Naive thymus-derived CD8-positive, alpha-beta T cell (primary cell): ENCODE data around the gene DGKH. TPM values are rescaled to one million over a fixed set of nuclear protein-coding genes. Genes with fewer than 3 reads are reported as not detected.

Experiments
- ATAC-seq, 2 donors: fragments of 150-1000 bp; cut with Tn5 transposase in 1 of 2; sonication (Bioruptor Pico), chemical (Tn5 transposase) in 1 of 2; 1 replicate in 1 of 2; 2 replicates in 1 of 2; pipeline ENCODE4 v1.10.0; 2021; ENCODE audit warnings: mild to moderate bottlenecking in 2 of 2, moderate library complexity in 2 of 2
- POLR2A ChIA-PET: fragments of 350-600 bp; sonication (Branson Sonifier 250); formaldehyde crosslinking; loops from one replicate; lab custom pipeline; 2021; ENCODE audit warnings: antibody characterized with exemption; lab: Charles Lee
- DNase-seq, 10 donors: peaks; one replicate each; pipeline versions ENCODE4 v3.0.0 to v3.0.0-alpha.2; 2020 to 2022
- H3K27ac Mint-ChIP-seq, 10 donors: one replicate each; pipeline ENCODE4 v1.8.0; 2020 to 2022; ENCODE audit warnings: mild to moderate bottlenecking in 10 of 10, mixed read lengths in 10 of 10, moderate library complexity in 4 of 10, inconsistent platforms in 1 of 10
- H3K27me3 Mint-ChIP-seq, 5 donors: one replicate each; pipeline ENCODE4 v1.8.0; 2021 to 2022; ENCODE audit warnings: mixed read lengths in 5 of 5
- H3K36me3 Mint-ChIP-seq, 3 donors: one replicate each; pipeline ENCODE4 v1.8.0; 2020 to 2022; ENCODE audit warnings: mixed read lengths in 3 of 3, mild to moderate bottlenecking in 2 of 3, inconsistent platforms in 1 of 3
- H3K4me1 Mint-ChIP-seq, 4 donors: one replicate each; pipeline ENCODE4 v1.8.0; 2021 to 2022; ENCODE audit warnings: mixed read lengths in 4 of 4
- H3K4me3 Mint-ChIP-seq, 10 donors: one replicate each; pipeline ENCODE4 v1.8.0; 2020 to 2022; ENCODE audit warnings: mild to moderate bottlenecking in 10 of 10, mixed read lengths in 10 of 10, moderate library complexity in 6 of 10, inconsistent platforms in 1 of 10
- H3K9me3 Mint-ChIP-seq, 9 donors: one replicate each; pipeline ENCODE4 v1.8.0; 2020 to 2022; ENCODE audit warnings: mixed read lengths in 9 of 9, mild to moderate bottlenecking in 3 of 9, inconsistent platforms in 1 of 9, moderate library complexity in 1 of 9
- polyA plus RNA-seq, 3 donors: library from polyadenylated mRNA; unstranded; fragments of 300-500 nt; fragmentation: Illumina TruSeq; gene quantifications; one replicate each; pipeline ENCODE4 v1.2.3, GENCODE V29; 2021
- total RNA-seq, 8 experiments: library from RNA in 2 of 8; stranded (reverse) in 2 of 8; gene quantifications; one replicate each; pipeline ENCODE4 v1.2.3 and lab custom pipeline; 2021 to 2026

Gene DGKH
- total and polyA plus RNA-seq, 5 experiments from 2014 or later = 1.3 to 5.2 (median 1.5) TPM

DNA sequence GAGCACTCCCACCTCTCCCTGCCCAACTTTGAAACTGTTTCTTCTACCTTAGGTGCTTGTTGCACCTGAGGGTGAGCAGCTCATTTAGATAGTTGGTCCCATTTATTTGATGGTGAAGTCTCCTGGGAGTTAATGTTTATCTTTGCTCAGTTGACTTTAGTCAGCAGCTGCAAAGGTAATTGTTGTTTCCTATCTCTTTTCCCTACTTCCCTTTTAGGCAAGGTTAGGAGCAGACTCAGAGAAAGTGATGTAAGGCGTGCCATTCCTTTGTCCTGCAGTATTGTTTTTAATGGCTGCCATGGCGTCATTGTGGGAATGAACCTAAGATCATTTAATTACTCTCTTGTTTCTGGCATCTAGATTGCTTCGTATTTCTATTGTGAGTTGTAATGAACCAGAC, 235.1 kb downstream of the DGKH start:
- Mint-ChIP-seq H3K9me3 (no peaks in the 10 kb centered on the region), H3K4me3 (peak overlapping the region in 2 of 10 donors; percentile 3 to 11), H3K36me3 (peaks cover 5 to 39% (median 14%) of the 10 kb centered on the region in 3 donors), H3K27me3 (no peaks in the 10 kb centered on the region), H3K4me1 (peaks cover 19 to 38% (median 29%) of the 10 kb centered on the region in 4 donors), H3K27ac (peak overlapping the region in 3 of 10 donors; percentile 4 to 45 (median 39))
- DNase-seq (no peak), ATAC-seq (no peak)
- POLR2A ChIA-PET = no interaction called here

GRCh38 chr13:42284068-42284467, 235.6 kb downstream of the DGKH start:
- peaks cover 19 to 43% (median 29%) of the 10 kb centered on the region in 4 donors for H3K4me1 Mint-ChIP-seq
- no peaks in the 10 kb centered on the region for H3K9me3 Mint-ChIP-seq
- no peak overlapping the region for H3K4me3 Mint-ChIP-seq
- POLR2A ChIA-PET = no interaction called here
- H3K27me3 Mint-ChIP-seq = no peaks in the 10 kb centered on the region
- peaks cover 10 to 44% (median 19%) of the 10 kb centered on the region in 3 donors for H3K36me3 Mint-ChIP-seq
- DNase-seq (no peak), ATAC-seq (no peak)
- peak overlapping the region in 1 of 10 donors; percentile 4 for H3K27ac Mint-ChIP-seq

Other genes with a start within 250 kb of the DGKH start
- 10 to 100 TPM; 21.5 to 22.3 TPM for gene VWA8, start 87.5 kb upstream of the DGKH start, total RNA-seq
- 1 to 10 TPM; 5.1 to 6.9 (median 5.6) TPM for gene VWA8, start 87.5 kb upstream of the DGKH start, polyA plus RNA-seq
- gene AKAP11, start 223.5 kb downstream of the DGKH start, total RNA-seq = 10 to 100 TPM; 32.3 to 33.9 TPM
- 1 to 10 TPM; 2.5 to 4.5 (median 2.8) TPM for gene AKAP11, start 223.5 kb downstream of the DGKH start, polyA plus RNA-seq